Measurements from ENCODE around the gene CCL1.

DNA sequence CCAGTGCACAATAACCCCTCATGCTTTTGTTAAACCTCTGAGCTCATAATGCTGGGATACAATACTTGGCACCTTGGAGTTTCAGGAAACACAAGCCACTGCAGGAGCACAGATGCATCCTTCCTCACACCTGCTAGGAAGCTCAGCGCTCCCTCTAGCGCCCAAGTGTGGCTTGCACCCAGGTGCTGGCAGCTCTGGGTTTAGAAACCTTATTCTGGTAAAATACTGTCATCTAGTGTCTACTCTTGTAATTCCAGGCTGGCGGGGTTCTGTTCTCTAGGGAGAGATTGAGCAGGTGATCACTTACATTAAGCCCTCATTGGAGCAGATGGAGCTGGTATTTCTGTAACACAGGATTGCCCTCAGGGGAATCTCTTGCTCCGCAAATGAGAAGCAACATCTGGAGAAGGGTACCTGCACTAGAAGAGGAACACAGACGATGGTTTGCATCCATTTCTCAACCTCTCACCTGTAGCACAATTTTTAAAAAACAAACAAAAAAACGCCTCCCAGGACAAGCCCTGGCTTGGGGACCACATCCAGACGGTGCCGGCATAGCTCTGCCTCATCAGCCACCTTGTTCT is 1.5 kb downstream of the CCL1 start:
- TF ChIP-seq, protein P1, sequence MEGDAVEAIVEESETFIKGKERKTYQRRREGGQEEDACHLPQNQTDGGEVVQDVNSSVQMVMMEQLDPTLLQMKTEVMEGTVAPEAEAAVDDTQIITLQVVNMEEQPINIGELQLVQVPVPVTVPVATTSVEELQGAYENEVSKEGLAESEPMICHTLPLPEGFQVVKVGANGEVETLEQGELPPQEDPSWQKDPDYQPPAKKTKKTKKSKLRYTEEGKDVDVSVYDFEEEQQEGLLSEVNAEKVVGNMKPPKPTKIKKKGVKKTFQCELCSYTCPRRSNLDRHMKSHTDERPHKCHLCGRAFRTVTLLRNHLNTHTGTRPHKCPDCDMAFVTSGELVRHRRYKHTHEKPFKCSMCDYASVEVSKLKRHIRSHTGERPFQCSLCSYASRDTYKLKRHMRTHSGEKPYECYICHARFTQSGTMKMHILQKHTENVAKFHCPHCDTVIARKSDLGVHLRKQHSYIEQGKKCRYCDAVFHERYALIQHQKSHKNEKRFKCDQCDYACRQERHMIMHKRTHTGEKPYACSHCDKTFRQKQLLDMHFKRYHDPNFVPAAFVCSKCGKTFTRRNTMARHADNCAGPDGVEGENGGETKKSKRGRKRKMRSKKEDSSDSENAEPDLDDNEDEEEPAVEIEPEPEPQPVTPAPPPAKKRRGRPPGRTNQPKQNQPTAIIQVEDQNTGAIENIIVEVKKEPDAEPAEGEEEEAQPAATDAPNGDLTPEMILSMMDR (conservative IDR thresholded peaks at IDR 0.05 in 1 of 2, IDR thresholded peaks at IDR 0.05 in 1 of 2; ENCODE audit: low read depth in 1 of 2, low read length in 2 of 2), result peak; percentile 99 to 100
- TF ChIP-seq EZH2 (IDR thresholded peaks at IDR 0.05; ENCODE audit: low read length, missing control alignments), result no peak
